GM23248 (cell line): Measurements from ENCODE around the gene HOXA6.

Source experiments
- EZH2 ChIP-seq: fragments of 200-600 bp; sonication (generic); IDR thresholded peaks from 2 replicates; pipeline ENCODE4 v1.6.1; 2018; ENCODE audit warnings: antibody characterized with exemption, mild to moderate bottlenecking; ENCODE audit not compliant: insufficient read depth, poor library complexity, severe bottlenecking
- EZH2phosphoT487 ChIP-seq: fragments of 200-600 bp; sonication (generic); IDR thresholded peaks from 2 replicates; pipeline ENCODE4 v1.6.1; 2018; ENCODE audit warnings: antibody characterized with exemption, moderate library complexity, mild to moderate bottlenecking, low read depth; ENCODE audit not compliant: insufficient read depth

- TF ChIP-seq EZH2, result no peak
- 0 out of 2 replicates have a peak, but pooled peaks have one; percentile 76 for TF ChIP-seq EZH2phosphoT487
Measured at GRCh38 chr7:27134392-27134791, 13.2 kb downstream of the HOXA6 start.
